ENCODE measurements around the gene RIN1. TPM values are rescaled to one million over a fixed set of nuclear protein-coding genes. Genes with fewer than 3 reads are reported as not detected.

Gene RIN1
- total and polyA plus RNA-seq, 2 experiments from 2014 or later: 2.5 to 8.2 TPM

- TF ChIP-seq ETS1 (IDR thresholded peaks at IDR 0.05): no peak
- no peak for TF ChIP-seq CTCF (conservative IDR thresholded peaks at IDR 0.05; ENCODE audit: low read depth in 2 of 2)
- TF ChIP-seq EZH2 (IDR thresholded peaks at IDR 0.05; ENCODE audit: low read depth, unreplicated experiment): no peak
- no peak for TF ChIP-seq ZNF331 (CRISPR knock-in tag; IDR thresholded peaks at IDR 0.05; ENCODE audit: low read depth)
Observed at GRCh38 chr11:66318600-66318970, 17.6 kb downstream of the RIN1 start (continued).

- Mint-ChIP-seq H3K27me3 (ENCODE audit: insufficient read depth, low read depth, poor library complexity) (peaks cover 32% of the 10 kb centered on the region), H3K27ac (peak overlapping the region; percentile 90), H3K36me3 (ENCODE audit: low read depth) (peaks cover 22% of the 10 kb centered on the region), H3K4me1 (peaks cover 32% of the 10 kb centered on the region), H3K9me3 (peaks cover 21% of the 10 kb centered on the region), H3K4me3 (peak overlapping the region; percentile 42; the same call in 2 of the 3 replicates)
- H3K27me3 ChIP-seq (ENCODE audit: insufficient read depth): no peaks in the 10 kb centered on the region
- ATAC-seq: peak; percentile 9
- H3K27ac ChIP-seq (ENCODE audit: low read depth): peak overlapping the region; percentile 87
- DNase-seq (ENCODE audit: low spot score): peak; percentile 73
- peak overlapping the region; percentile 41; the same call in 1 of the 2 replicates for H3K4me3 ChIP-seq
- peaks cover 23% of the 10 kb centered on the region for H3K4me1 ChIP-seq (ENCODE audit: insufficient read depth)
- peaks cover 9% of the 10 kb centered on the region; the same call in 1 of the 2 replicates for H3F3A ChIP-seq (replicated peaks; ENCODE audit: low read depth)
- TF ChIP-seq ETS1 (IDR thresholded peaks at IDR 0.05) (peak; percentile 37; the same call in 1 of the 2 replicates), EZH2 (IDR thresholded peaks at IDR 0.05; ENCODE audit: low read depth, unreplicated experiment) (no peak), STAT1 (IDR thresholded peaks at IDR 0.05; ENCODE audit: unreplicated experiment) (no peak), POLR2AphosphoS5 (IDR thresholded peaks at IDR 0.05; ENCODE audit: low read depth) (no peak), CREB1 (CRISPR knock-in tag; IDR thresholded peaks at IDR 0.05; ENCODE audit: low read depth) (no peak)
- H3K36me3 ChIP-seq (ENCODE audit: insufficient read depth): no peaks in the 10 kb centered on the region
- H3K4me2 ChIP-seq: peak overlapping the region; percentile 77
- H2AFZ ChIP-seq: peak overlapping the region; percentile 93
- no peaks in the 10 kb centered on the region for H4K20me1 ChIP-seq (replicated peaks; ENCODE audit: insufficient read depth)
- no peaks in the 10 kb centered on the region for H3K79me2 ChIP-seq (replicated peaks; ENCODE audit: insufficient read depth)
- no peaks in the 10 kb centered on the region for H3K9me2 ChIP-seq (ENCODE audit: insufficient read depth)
Observed at GRCh38 chr11:66317723-66318599, 18.3 kb downstream of the RIN1 start.
